Aorta (tissue), 5 donors: ENCODE measurements around the gene TTLL13. TPM values are rescaled to one million over a fixed set of nuclear protein-coding genes. Genes with fewer than 3 reads are reported as not detected.
"Not testable (repeated sequence)": the region's sequence is repeated elsewhere in the genome, so short reads cannot be mapped to it uniquely, and the experiment has no call there.

Experiments
- ATAC-seq: fragments of 200-7000 bp; cut with Tn5 transposase; one replicate; pipeline ENCODE4 v1.9.1; 2022; ENCODE audit warnings: moderate library complexity; ENCODE audit not compliant: low FRiP score
- DNase-seq, 2 donors: peaks; one replicate each; pipeline ENCODE4 v3.0.0-alpha.2; 2020
- H3K27ac ChIP-seq, 2 donors: one replicate each; pipeline ENCODE4 v1.5.1; 2013; ENCODE audit warnings: low read length in 2 of 2, mild to moderate bottlenecking in 2 of 2, moderate library complexity in 2 of 2, control low read depth in 1 of 2, inconsistent platforms in 1 of 2, low read depth in 1 of 2
- H3K27me3 ChIP-seq, 2 donors: one replicate each; pipeline ENCODE4 v1.6.1; 2013; ENCODE audit warnings: control low read depth in 1 of 2, low read length in 1 of 2, mild to moderate bottlenecking in 1 of 2, moderate library complexity in 1 of 2; ENCODE audit not compliant: insufficient read depth in 2 of 2, control insufficient read depth in 1 of 2
- H3K36me3 ChIP-seq, 2 donors: one replicate each; pipeline ENCODE4 v1.6.1; 2013; ENCODE audit warnings: control low read depth in 1 of 2, low read length in 1 of 2, mild to moderate bottlenecking in 1 of 2; ENCODE audit not compliant: insufficient read depth in 2 of 2, control insufficient read depth in 1 of 2
- H3K4me1 ChIP-seq, 2 donors: one replicate each; pipeline ENCODE4 v1.6.1; 2013; ENCODE audit warnings: low read length in 2 of 2, control low read depth in 1 of 2, mild to moderate bottlenecking in 1 of 2, moderate library complexity in 1 of 2; ENCODE audit not compliant: insufficient read depth in 2 of 2, control insufficient read depth in 1 of 2
- H3K4me3 ChIP-seq, 2 donors: one replicate each; pipeline ENCODE4 v1.5.1; 2013; ENCODE audit warnings: low read length in 2 of 2, control low read depth in 1 of 2, mild to moderate bottlenecking in 1 of 2
- H3K9me3 ChIP-seq: one replicate; pipeline ENCODE4 v1.6.1; 2013; ENCODE audit warnings: mild to moderate bottlenecking, low read length; ENCODE audit not compliant: control insufficient read depth
- WGBS, 2 donors: extraction: QIAGEN DNeasy Blood & Tissue Kit; methylation state at CpG; one replicate each; pipeline ENCODE4 v1.1.7; 2013; 5-methylcytosine and 5-hydroxymethylcytosine counted together
- intact Hi-C, 2 donors: fragments of 100-400 bp; cut with DNase I; formaldehyde crosslinking; loops; one replicate each; pipeline versions ENCODE4 v1.14.2 to v1.15.0; 2022
- polyA plus RNA-seq, 2 donors: library from polyadenylated mRNA; stranded (reverse); fragments of 200-250 nt; gene quantifications; one replicate each; pipeline ENCODE4 v1.2.3, GENCODE V29; 2013
- total RNA-seq, 2 donors: library from RNA; stranded (reverse); fragmentation: NEBNext Ultra II Directional; extraction: Animal tissue kit (Norgen Biotek cat#: 25700); gene quantifications; one replicate each; pipeline ENCODE4 v1.2.1, GENCODE V29; 2021
- donor health status: healthy with polysubstance abuse.
- donor health status: Bipolar disorder and iron deficiency.
- donor health status: DM: no; HTN: no; CAD: no.
- donor health status: DM: no; HTN: no; CAD: no.
- donor health status: DM: yes; HTN: yes; CAD: no.

TTLL13 gene
- total and polyA plus RNA-seq, 4 donors: not detected

GRCh38 chr15:90295270-90295648 lies 45.9 kb downstream of the TTLL13 start:
- intact Hi-C loops: no loop called here
- WGBS, 2 donors: 47 to 54% methylated on average over 10 of the region's 10 CpGs
- peak; percentile 46 for ATAC-seq
- no peak for DNase-seq
- no peaks in the 10 kb centered on the region for H3K36me3 ChIP-seq
- no peak overlapping the region for H3K4me3 ChIP-seq
- no peaks in the 10 kb centered on the region for H3K4me1 ChIP-seq
- no peaks in the 10 kb centered on the region for H3K9me3 ChIP-seq
- H3K27ac ChIP-seq: no peak overlapping the region
- H3K27me3 ChIP-seq: no peaks in the 10 kb centered on the region

- H3K4me1 ChIP-seq, H3K4me3 ChIP-seq, intact Hi-C loops, H3K27me3 ChIP-seq, H3K9me3 ChIP-seq, ATAC-seq, H3K36me3 ChIP-seq, H3K27ac ChIP-seq, DNase-seq: not testable (repeated sequence)
- 30 to 45% methylated on average over 4 of the region's 4 CpGs for WGBS, 2 donors
Observed at GRCh38 chr15:90296316-90296884, 47.0 kb downstream of the TTLL13 start.

- Histone ChIP-seq H3K27ac (no peak overlapping the region), H3K4me1 (no peaks in the 10 kb centered on the region), H3K27me3 (no peaks in the 10 kb centered on the region), H3K36me3 (no peaks in the 10 kb centered on the region), H3K4me3 (no peak overlapping the region), H3K9me3 (no peaks in the 10 kb centered on the region)
- intact Hi-C loops: no loop called here
- ATAC-seq: no peak
- DNase-seq: no peak
- 93 to 95% methylated on average over 4 of the region's 4 CpGs for WGBS, 2 donors
Observed at GRCh38 chr15:90297021-90297420, 47.7 kb downstream of the TTLL13 start.

GRCh38 chr15:90300541-90300940 lies 51.2 kb downstream of the TTLL13 start:
- DNase-seq: peak in 1 of 2 donors; percentile 29
- intact Hi-C loops: loop anchor here in 1 of 2 donors (2.0 kb wide), 1 partner anchor 14 kb away; no protein-coding TSS in a partner anchor
- H3K27ac ChIP-seq: peak overlapping the region in 1 of 2 donors; percentile 45
- no peaks in the 10 kb centered on the region for H3K27me3 ChIP-seq
- no peaks in the 10 kb centered on the region for H3K9me3 ChIP-seq
- no peak overlapping the region for H3K4me3 ChIP-seq
- WGBS, 2 donors: 86 to 92% methylated on average over 9 of the region's 9 CpGs
- ATAC-seq: no peak
- no peaks in the 10 kb centered on the region for H3K36me3 ChIP-seq
- no peaks in the 10 kb centered on the region for H3K4me1 ChIP-seq

GRCh38 chr15:90300988-90301706 lies 51.8 kb downstream of the TTLL13 start:
- 51 to 59% methylated on average over 17 to 21 of the region's 21 CpGs for WGBS, 2 donors
- H3K27ac ChIP-seq: no peak overlapping the region
- peak; percentile 80 for ATAC-seq

GRCh38 chr15:90301707-90302300 lies 52.4 kb downstream of the TTLL13 start:
- intact Hi-C loops: loop anchor here in 1 of 2 donors (2.0 kb wide), 1 partner anchor 13 kb away; no protein-coding TSS in a partner anchor
- peak overlapping the region; percentile 60 to 76 for H3K27ac ChIP-seq
- H3K27me3 ChIP-seq: no peaks in the 10 kb centered on the region
- H3K36me3 ChIP-seq: no peaks in the 10 kb centered on the region
- 33 to 35% methylated on average over 8 of the region's 8 CpGs for WGBS, 2 donors
- no peak overlapping the region for H3K4me3 ChIP-seq
- no peaks in the 10 kb centered on the region for H3K4me1 ChIP-seq
- H3K9me3 ChIP-seq: no peaks in the 10 kb centered on the region
- DNase-seq (no peak), ATAC-seq (peak; percentile 76)

More at GRCh38 chr15:90300988-90301706, 51.8 kb downstream of the TTLL13 start:
- Histone ChIP-seq H3K4me1 (no peaks in the 10 kb centered on the region), H3K36me3 (no peaks in the 10 kb centered on the region), H3K4me3 (no peak overlapping the region), H3K27me3 (no peaks in the 10 kb centered on the region), H3K9me3 (no peaks in the 10 kb centered on the region)
- intact Hi-C loops: loop anchor here in 1 of 2 donors (2.0 kb wide), 1 partner anchor 14 kb away; no protein-coding TSS in a partner anchor
- peak; percentile 80 to 91 for DNase-seq

- H3K27me3 ChIP-seq, H3K4me3 ChIP-seq, intact Hi-C loops, H3K36me3 ChIP-seq, H3K9me3 ChIP-seq, H3K4me1 ChIP-seq, H3K27ac ChIP-seq, ATAC-seq, DNase-seq: not testable (repeated sequence)
- 92 to 93% methylated on average over 14 of the region's 14 CpGs for WGBS, 2 donors
Observed at GRCh38 chr15:90305355-90305754, 56.0 kb downstream of the TTLL13 start.

GRCh38 chr15:90305932-90306331 lies 56.6 kb downstream of the TTLL13 start:
- no peak overlapping the region for H3K4me3 ChIP-seq
- no peaks in the 10 kb centered on the region for H3K36me3 ChIP-seq
- 72 to 78% methylated on average over 3 of the region's 3 CpGs for WGBS, 2 donors
- ATAC-seq (no peak), DNase-seq (no peak)
- no peaks in the 10 kb centered on the region for H3K4me1 ChIP-seq
- no peaks in the 10 kb centered on the region for H3K9me3 ChIP-seq
- intact Hi-C loops: no loop called here
- no peaks in the 10 kb centered on the region for H3K27me3 ChIP-seq
- no peak overlapping the region for H3K27ac ChIP-seq
